Lower leg skin (tissue), 4 donors: ENCODE data around the gene PTHLH. TPM values are rescaled to one million over a fixed set of nuclear protein-coding genes. Genes with fewer than 3 reads are reported as not detected.

Source experiments
- DNase-seq, 2 donors: peaks; one replicate each; pipeline ENCODE4 v3.0.0-alpha.2; 2019; ENCODE audit warnings: low spot score in 2 of 2
- H3K4me3 ChIP-seq: fragments of 200-600 bp; sonication (generic); 2 replicates; pipeline ENCODE4 v1.5.1; 2017; ENCODE audit warnings: mild to moderate bottlenecking, low read depth; ENCODE audit not compliant: poor library complexity, severe bottlenecking
- POLR2A ChIP-seq, 2 donors: fragments of 450-650 bp; IDR thresholded peaks; one replicate each; pipeline ENCODE4 v1.6.1; 2016 to 2017; ENCODE audit warnings: antibody characterized with exemption in 2 of 2, mild to moderate bottlenecking in 1 of 2, moderate library complexity in 1 of 2
- WGBS, 2 donors: methylation state at CpG; one replicate each; pipeline ENCODE4 v1.1.5; 2018; 5-methylcytosine and 5-hydroxymethylcytosine counted together
- intact Hi-C: fragments of 100-400 bp; cut with DNase I; formaldehyde crosslinking; loops from one replicate; pipeline ENCODE4 v1.15.0; 2023; ENCODE audit warnings: low total_unique reads
- total RNA-seq, 4 donors: library from RNA; depleted of rRNA; stranded (reverse); fragments of >200 nt; gene quantifications; one replicate each; pipeline ENCODE4 v1.1.0, GENCODE V29; 2016
- TF ChIP-seq, protein P1 (sequence below), 3 donors: fragments of 450-650 bp; IDR thresholded peaks; one replicate each; pipeline ENCODE4 v1.5.1; 2016; ENCODE audit warnings: antibody characterized with exemption in 3 of 3, mild to moderate bottlenecking in 3 of 3, moderate library complexity in 2 of 3

Gene PTHLH
- total RNA-seq, 4 donors from 2014 or later = 1.4 to 3.0 (median 2.1) TPM

GRCh38 chr12:28012333-28012918 lies 39.9 kb upstream of the PTHLH start:
- DNase-seq = no peak
- TF ChIP-seq POLR2A (IDR thresholded peaks at IDR 0.05) = no peak
- TF ChIP-seq, protein P1, sequence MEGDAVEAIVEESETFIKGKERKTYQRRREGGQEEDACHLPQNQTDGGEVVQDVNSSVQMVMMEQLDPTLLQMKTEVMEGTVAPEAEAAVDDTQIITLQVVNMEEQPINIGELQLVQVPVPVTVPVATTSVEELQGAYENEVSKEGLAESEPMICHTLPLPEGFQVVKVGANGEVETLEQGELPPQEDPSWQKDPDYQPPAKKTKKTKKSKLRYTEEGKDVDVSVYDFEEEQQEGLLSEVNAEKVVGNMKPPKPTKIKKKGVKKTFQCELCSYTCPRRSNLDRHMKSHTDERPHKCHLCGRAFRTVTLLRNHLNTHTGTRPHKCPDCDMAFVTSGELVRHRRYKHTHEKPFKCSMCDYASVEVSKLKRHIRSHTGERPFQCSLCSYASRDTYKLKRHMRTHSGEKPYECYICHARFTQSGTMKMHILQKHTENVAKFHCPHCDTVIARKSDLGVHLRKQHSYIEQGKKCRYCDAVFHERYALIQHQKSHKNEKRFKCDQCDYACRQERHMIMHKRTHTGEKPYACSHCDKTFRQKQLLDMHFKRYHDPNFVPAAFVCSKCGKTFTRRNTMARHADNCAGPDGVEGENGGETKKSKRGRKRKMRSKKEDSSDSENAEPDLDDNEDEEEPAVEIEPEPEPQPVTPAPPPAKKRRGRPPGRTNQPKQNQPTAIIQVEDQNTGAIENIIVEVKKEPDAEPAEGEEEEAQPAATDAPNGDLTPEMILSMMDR (IDR thresholded peaks at IDR 0.05) = no peak
- intact Hi-C loops = no loop called here
- no peak overlapping the region for H3K4me3 ChIP-seq
- WGBS, 2 donors = 87 to 93% methylated on average over 5 of the region's 5 CpGs

GRCh38 chr12:28010036-28010435 lies 37.5 kb upstream of the PTHLH start:
- intact Hi-C loops = no loop called here
- H3K4me3 ChIP-seq = no peak overlapping the region
- no peak for DNase-seq
- WGBS, 2 donors = 79% methylated on average over 2 of the region's 2 CpGs
- TF ChIP-seq, protein P1 (IDR thresholded peaks at IDR 0.05) = no peak
- no peak for TF ChIP-seq POLR2A (IDR thresholded peaks at IDR 0.05)

GRCh38 chr12:27999970-28000369 lies 27.4 kb upstream of the PTHLH start:
- WGBS, 2 donors = 87 to 88% methylated on average over 4 of the region's 4 CpGs
- intact Hi-C loops = no loop called here

GRCh38 chr12:27999521-27999920 lies 27.0 kb upstream of the PTHLH start:
- DNase-seq = no peak
- no peak overlapping the region for H3K4me3 ChIP-seq
- TF ChIP-seq, protein P1 (IDR thresholded peaks at IDR 0.05) = no peak
- TF ChIP-seq POLR2A (IDR thresholded peaks at IDR 0.05) = no peak
- 56 to 74% methylated on average over 2 of the region's 2 CpGs for WGBS, 2 donors
- intact Hi-C loops = no loop called here

More at GRCh38 chr12:27999970-28000369, 27.4 kb upstream of the PTHLH start:
- no peak for DNase-seq
- no peak overlapping the region for H3K4me3 ChIP-seq
- TF ChIP-seq, protein P1 (IDR thresholded peaks at IDR 0.05) = no peak
- TF ChIP-seq POLR2A (IDR thresholded peaks at IDR 0.05) = no peak

DNA sequence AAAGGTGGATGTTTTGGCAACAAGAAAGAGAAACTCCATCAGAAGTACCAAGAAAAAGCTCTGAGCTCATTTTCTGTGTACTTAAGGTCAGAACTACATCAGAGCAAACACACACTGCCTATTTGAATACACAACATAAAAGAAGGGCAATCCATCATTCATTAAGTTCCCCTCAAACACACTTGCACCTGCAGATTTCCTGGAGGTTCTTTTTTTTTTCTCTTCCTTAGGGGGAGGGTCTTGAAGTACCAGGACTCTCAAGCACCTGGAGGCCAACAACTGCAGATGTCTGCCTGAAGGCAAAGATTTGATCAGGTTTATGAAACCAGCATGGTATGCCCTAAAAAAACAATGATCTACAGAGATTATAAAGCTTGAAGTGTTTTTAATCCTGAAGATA lies 26.1 kb upstream of the PTHLH start:
- no peak overlapping the region for H3K4me3 ChIP-seq
- no peak for DNase-seq
- TF ChIP-seq, protein P1 (IDR thresholded peaks at IDR 0.05) = no peak
- TF ChIP-seq POLR2A (IDR thresholded peaks at IDR 0.05) = no peak
- intact Hi-C loops = no loop called here

GRCh38 chr12:27998170-27998569 lies 25.6 kb upstream of the PTHLH start:
- TF ChIP-seq, protein P1 (IDR thresholded peaks at IDR 0.05) = no peak
- no peak for TF ChIP-seq POLR2A (IDR thresholded peaks at IDR 0.05)
- no peak overlapping the region for H3K4me3 ChIP-seq
- WGBS, 2 donors = 56 to 70% methylated on average over 2 of the region's 2 CpGs
- no peak for DNase-seq
- intact Hi-C loops = no loop called here
